GM04504 (cell line): Measurements from ENCODE around the gene TMA7.
"Not testable (repeated sequence)": the region's sequence is repeated elsewhere in the genome, so short reads cannot be mapped to it uniquely, and the experiment has no call there.

Source experiments
- DNase-seq: peaks from one replicate; pipeline ENCODE4 v3.0.0-alpha.2; 2012; ENCODE audit warnings: low read depth

TMA7 gene

GRCh38 chr3:48468329-48468731 is 28.3 kb downstream of the TMA7 start:
- no peak for DNase-seq

GRCh38 chr3:48469046-48469915 is 29.2 kb downstream of the TMA7 start:
- no peak for DNase-seq

- no peak for DNase-seq
Measured at GRCh38 chr3:48470286-48470685, 30.2 kb downstream of the TMA7 start.

- DNase-seq, result peak; percentile 10
Measured at GRCh38 chr3:48472673-48472922, 32.5 kb downstream of the TMA7 start.

GRCh38 chr3:48472923-48473616 is 33.0 kb downstream of the TMA7 start:
- peak; percentile 83 for DNase-seq

- no peak for DNase-seq
Measured at GRCh38 chr3:48473617-48473952, 33.5 kb downstream of the TMA7 start.

- DNase-seq, result not testable (repeated sequence)
Measured at GRCh38 chr3:48474031-48474430, 34.0 kb downstream of the TMA7 start.

GRCh38 chr3:48474619-48475018 is 34.6 kb downstream of the TMA7 start:
- DNase-seq, result no peak

GRCh38 chr3:48475188-48475587 is 35.1 kb downstream of the TMA7 start:
- no peak for DNase-seq

GRCh38 chr3:48476426-48477053 is 36.5 kb downstream of the TMA7 start:
- no peak for DNase-seq

- no peak for DNase-seq
Measured at GRCh38 chr3:48477959-48478520, 38.0 kb downstream of the TMA7 start.

- no peak for DNase-seq
Measured at GRCh38 chr3:48478626-48479555, 38.8 kb downstream of the TMA7 start.

GRCh38 chr3:48480891-48481290 is 40.8 kb downstream of the TMA7 start:
- not testable (repeated sequence) for DNase-seq

- not testable (repeated sequence) for DNase-seq
Measured at GRCh38 chr3:48482822-48483221, 42.8 kb downstream of the TMA7 start.

- DNase-seq, result no peak
Measured at GRCh38 chr3:48486952-48487351, 46.9 kb downstream of the TMA7 start.

GRCh38 chr3:48492461-48493202 is 52.6 kb downstream of the TMA7 start:
- DNase-seq, result no peak

- DNase-seq, result no peak
Measured at GRCh38 chr3:48493203-48493501, 53.1 kb downstream of the TMA7 start.
